Stimulated activated CD4-positive, alpha-beta T cell treated with anti-CD3 and anti-CD28 coated beads, Interleukin-15, amount 100 ng/mL, for 1 hour (primary cell): ENCODE data around the gene TMC5.
"Not testable (repeated sequence)": the region's sequence is repeated elsewhere in the genome, so short reads cannot be mapped to it uniquely, and the experiment has no call there.

Experiments used
- DNase-seq, 2 donors: peaks; one replicate each; pipeline ENCODE4 v3.0.0-alpha.2; 2020; ENCODE audit warnings: low read depth in 1 of 2, low spot score in 1 of 2

Gene TMC5

GRCh38 chr16:19417640-19418039, at the start of gene TMC5:
TSS of gene TMC5 (plus strand) at chr16:19417883. CDS start at chr16:19440039, 22,156 bp downstream.
- DNase-seq, result no peak

- DNase-seq, result not testable (repeated sequence)
Measured at GRCh38 chr16:19372541-19372940, 45.1 kb upstream of the TMC5 start.

GRCh38 chr16:19374402-19374801, 43.3 kb upstream of the TMC5 start:
- DNase-seq, result no peak

- no peak for DNase-seq
Measured at GRCh38 chr16:19375561-19376158, 42.0 kb upstream of the TMC5 start.

GRCh38 chr16:19377864-19378263, 39.8 kb upstream of the TMC5 start:
- DNase-seq, result no peak

GRCh38 chr16:19378511-19378910, 39.2 kb upstream of the TMC5 start:
- no peak for DNase-seq

GRCh38 chr16:19379838-19380237, 37.8 kb upstream of the TMC5 start:
- DNase-seq, result no peak

- no peak for DNase-seq
Measured at GRCh38 chr16:19380328-19380727, 37.4 kb upstream of the TMC5 start.

- no peak for DNase-seq
Measured at GRCh38 chr16:19382084-19382801, 35.4 kb upstream of the TMC5 start.

GRCh38 chr16:19382887-19383816, 34.5 kb upstream of the TMC5 start:
- DNase-seq, result no peak

- no peak for DNase-seq
Measured at GRCh38 chr16:19384656-19385055, 33.0 kb upstream of the TMC5 start.

- DNase-seq, result no peak
Measured at GRCh38 chr16:19386525-19386924, 31.2 kb upstream of the TMC5 start.

GRCh38 chr16:19389246-19389645, 28.4 kb upstream of the TMC5 start:
- DNase-seq, result no peak

- not testable (repeated sequence) for DNase-seq
Measured at GRCh38 chr16:19391185-19391776, 26.4 kb upstream of the TMC5 start.

GRCh38 chr16:19392352-19392751, 25.3 kb upstream of the TMC5 start:
- no peak for DNase-seq

GRCh38 chr16:19393226-19394111, 24.2 kb upstream of the TMC5 start:
- no peak for DNase-seq

GRCh38 chr16:19395646-19396267, 21.9 kb upstream of the TMC5 start:
- DNase-seq, result not testable (repeated sequence)

GRCh38 chr16:19396555-19397011, 21.1 kb upstream of the TMC5 start:
- DNase-seq, result no peak

- not testable (repeated sequence) for DNase-seq
Measured at GRCh38 chr16:19397373-19397772, 20.3 kb upstream of the TMC5 start.

GRCh38 chr16:19400711-19401110, 17.0 kb upstream of the TMC5 start:
- no peak for DNase-seq
